Kasumi-1 (cell line): ENCODE data around the gene TNFSF10.

ENCODE experiments used
- DNase-seq, 2 experiments: peaks; one replicate each; lab custom pipeline; 2025; lab: John Stamatoyannopoulos, UW

The TNFSF10 gene

DNA sequence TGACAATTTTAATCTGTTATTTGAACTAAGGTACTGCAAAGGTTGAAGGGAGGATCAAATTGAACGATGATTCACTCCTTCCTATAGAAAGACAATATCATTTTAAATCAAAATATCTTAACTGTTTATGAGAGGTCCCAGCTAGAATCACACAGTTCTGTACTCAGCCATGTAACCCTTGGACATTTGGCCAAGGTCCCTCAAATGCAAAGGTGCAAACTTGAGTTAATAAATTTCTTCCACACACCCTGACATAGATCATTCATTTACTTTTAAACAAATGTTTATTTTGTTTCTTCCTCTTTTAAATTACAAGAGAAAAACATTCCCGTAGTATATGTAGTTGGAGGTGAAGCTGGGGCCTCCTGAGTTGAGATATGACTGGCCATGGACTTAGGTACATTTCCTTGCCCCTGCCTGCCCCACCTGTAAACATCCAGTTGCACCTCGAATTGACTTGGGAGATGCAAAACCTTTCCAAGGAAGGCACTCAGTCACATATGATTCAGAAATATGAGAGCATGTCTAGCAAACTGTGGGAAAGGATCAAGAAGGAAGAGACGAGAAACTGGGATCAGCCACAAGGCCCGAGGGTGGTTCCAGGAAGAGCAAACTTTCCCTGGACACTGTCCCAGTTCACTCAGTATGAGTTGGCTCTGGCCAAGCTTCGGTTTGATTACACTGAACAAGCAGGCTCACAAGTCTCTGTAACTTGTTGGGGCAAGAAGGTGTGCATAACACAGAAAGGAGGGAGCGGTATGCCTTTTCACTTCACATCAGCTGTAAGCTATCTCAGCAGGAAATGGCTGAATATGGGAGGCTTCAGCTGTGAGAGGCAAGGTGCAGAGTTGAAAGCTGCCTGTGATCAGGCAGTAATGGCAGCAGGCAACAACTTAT, 6.7 kb downstream of the TNFSF10 start:
- DNase-seq: no peak

- no peak for DNase-seq
Observed at GRCh38 chr3:172515130-172515918, 7.9 kb downstream of the TNFSF10 start.

DNA sequence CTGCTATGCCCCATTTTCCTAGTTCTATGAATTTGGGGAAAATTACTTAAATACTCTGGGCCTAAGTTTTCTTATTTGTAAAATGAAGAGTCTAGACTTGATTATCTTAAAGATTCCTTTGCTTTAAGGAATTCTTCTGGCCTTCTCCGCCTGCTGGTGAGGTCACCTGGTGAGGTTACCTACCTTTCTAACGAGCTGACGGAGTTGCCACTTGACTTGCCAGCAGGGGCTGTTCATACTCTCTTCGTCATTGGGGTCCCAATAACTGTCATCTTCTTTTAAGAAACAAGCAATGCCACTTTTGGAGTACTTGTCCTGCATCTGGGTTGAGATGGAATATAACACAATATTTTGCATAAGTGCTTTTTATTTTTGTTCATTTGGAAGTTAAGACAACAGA, 8.6 kb downstream of the TNFSF10 start:
- no peak for DNase-seq

DNA sequence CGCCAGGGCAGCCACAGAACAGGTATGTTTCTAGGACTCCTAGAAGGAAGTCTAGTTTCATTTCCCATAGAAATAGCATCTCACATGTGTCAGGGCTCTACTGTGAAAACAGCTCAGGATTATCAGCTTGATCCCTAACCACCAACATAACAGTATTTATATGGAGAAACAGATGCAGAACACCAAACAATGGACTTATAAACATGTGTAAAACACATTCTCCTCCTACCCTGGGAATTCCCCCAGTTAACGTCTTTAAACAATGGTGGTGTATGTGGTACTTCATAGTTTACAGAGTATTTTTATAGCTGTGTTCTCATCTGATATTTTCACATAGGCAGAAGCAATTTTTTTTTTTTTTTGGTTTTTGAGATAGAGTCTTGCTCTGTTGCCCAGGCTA, 9.7 kb downstream of the TNFSF10 start:
- no peak for DNase-seq

DNA sequence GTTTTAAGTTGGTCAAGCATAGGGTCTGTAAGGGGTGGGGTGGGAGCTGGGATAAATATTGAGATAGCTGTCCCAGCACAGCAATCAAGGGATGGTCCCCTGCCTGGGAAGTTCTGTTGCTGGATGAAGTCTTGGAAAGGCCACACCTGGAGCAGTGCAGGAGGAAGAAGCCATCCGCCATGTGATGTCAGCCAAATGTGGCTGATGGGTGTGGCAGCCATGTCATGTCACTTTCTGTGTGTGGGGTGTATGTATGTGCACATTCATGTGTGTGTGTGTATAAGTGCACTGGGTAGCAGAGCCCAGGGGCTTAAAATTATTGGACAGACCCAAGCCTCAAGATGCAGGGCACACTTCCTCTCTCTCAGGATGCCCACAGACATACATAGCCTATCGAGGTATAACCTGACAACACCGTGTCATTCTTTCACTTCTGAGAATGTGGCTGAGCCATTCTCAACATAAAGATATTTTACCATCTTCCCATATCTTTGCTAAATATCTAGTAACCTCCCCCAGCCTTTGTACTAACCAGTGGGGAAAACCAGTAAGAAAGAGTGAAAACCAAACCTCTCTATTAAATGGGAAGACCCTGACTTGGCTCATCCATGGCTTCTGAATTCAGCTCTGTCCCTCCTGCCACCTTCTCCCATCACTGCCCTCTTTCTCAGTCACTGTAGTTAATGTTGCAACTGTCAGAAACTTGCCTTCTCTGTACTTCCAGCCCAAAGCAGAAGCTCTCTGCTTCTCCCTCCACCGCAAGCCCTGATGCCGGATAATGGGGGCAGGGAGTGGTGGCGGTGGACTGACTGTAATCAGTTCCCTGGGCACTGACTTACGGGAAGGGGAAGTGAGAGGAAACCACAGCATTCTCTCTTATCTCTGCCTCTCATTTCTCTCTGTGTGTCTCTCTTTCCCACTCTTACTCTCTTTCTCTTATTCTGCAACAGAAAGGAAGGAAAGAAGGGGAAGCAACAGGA, 11.2 kb downstream of the TNFSF10 start:
- peak; percentile 95 to 97 for DNase-seq

GRCh38 chr3:172506094-172506493, 17.1 kb downstream of the TNFSF10 start:
- no peak for DNase-seq

GRCh38 chr3:172501540-172501939, 21.7 kb downstream of the TNFSF10 start:
- no peak for DNase-seq

DNA sequence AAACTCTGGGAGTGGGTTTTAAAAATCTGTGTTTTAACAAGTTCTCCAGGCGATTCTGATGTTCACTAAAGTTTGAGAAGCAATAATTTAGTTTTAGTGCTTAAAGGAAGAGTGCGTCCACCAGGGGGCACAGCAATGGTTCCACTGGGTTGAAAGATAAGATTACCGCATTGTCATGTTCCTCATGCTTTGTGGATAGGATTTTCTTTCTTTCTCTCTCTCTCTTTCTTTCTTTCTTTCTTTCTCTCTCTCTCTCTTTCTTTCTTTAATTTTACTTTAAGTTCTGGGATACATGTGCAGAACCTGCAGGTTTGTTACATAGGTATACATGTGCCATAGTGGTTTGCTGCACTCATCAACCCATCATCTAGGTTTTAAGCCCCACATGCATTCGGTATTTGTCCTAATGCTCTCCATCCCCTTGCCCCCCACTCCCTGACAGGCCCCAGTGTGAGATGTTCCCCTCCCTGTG, 33.0 kb downstream of the TNFSF10 start:
- peak; percentile 83 to 86 for DNase-seq

DNA sequence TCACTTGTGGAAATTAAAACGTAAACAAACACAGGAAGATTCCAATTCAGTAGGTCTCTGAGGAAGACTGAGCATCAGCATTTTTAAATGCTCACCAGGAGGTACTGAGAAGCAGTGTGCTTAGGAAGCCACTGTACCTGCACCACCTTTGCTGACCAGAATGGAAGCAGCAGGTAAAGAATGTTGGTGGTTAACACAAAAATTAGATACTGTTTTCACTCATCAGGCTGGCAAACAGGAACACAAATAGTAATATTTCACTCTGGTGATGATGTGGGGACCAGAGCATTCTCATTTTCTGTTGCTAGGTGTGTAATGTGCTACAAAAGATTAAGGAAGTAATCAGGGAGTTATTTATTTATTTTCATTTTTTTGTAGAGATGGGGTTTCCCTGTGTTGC, 45.1 kb downstream of the TNFSF10 start:
- no peak for DNase-seq

DNA sequence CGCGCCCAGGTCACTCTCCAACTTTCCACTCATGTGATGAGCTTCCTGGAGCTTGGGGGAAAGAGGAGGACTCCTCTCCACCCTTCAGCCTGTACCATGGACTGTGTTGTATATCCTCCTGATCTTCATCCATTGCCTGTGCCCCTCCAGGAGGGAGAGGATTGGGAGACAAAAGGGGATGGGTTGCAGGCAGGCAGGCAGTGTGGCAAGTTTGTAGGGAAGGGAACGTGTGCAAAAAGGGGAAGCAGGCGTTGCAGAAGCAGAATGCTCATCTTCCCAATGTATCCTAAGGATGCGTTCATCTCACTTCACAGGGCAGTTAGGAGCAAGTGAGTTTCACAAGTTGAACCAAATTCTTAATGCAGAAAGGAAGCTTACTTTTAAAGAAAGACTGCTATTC, 46.9 kb downstream of the TNFSF10 start:
- DNase-seq: peak; percentile 75

- DNase-seq: no peak
Observed at GRCh38 chr3:172475703-172476102, 47.5 kb downstream of the TNFSF10 start.

- DNase-seq: no peak
Observed at GRCh38 chr3:172471903-172472302, 51.3 kb downstream of the TNFSF10 start.

DNA sequence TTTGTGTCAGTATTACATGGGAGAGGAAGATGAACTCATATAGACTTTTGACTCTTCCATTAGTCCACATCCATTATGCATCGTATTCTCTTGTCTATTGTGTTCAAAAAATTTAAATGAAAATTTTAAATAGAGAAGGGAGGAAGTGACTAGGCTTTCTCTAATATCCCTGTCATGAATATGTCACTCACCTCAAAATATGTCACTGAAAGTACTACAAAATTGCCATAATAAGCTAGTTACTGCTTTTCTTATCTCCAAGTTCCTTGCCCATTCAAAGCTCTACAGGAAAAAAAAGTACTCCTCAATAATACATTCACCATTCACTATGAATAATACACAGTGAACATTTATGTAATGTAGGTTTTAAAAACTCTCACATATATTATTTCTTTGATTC, 52.6 kb downstream of the TNFSF10 start:
- DNase-seq: no peak

DNA sequence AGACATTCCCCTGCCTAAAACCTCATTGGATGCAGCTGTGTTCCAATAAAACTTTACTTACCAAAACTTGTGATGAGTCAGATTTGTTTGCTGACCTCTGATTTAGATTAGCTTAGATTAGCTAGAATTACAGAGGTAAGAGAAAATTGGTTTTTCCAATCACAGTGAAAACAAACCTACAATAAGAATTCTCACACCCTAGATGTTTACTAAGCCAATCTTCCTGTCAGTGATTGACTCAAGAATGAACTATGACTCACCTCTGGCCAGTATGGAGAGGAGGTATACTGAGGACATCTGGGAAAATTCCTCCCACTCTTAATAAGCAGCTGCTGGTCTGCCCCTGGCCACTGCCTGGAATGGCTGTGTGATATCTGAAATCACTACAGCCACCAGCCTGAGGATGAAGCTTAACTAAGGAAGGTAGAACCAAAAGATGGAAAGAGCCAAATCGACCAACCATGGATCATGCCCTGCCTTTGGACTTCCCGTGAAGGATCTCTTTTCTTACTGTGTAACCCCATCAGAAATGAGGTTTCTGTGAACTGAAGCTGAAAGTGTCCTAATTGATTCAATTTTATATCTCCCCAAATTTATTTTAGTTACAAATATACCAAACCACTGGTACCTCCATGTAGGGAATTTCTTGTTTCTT, 55.9 kb downstream of the TNFSF10 start:
- no peak for DNase-seq

DNA sequence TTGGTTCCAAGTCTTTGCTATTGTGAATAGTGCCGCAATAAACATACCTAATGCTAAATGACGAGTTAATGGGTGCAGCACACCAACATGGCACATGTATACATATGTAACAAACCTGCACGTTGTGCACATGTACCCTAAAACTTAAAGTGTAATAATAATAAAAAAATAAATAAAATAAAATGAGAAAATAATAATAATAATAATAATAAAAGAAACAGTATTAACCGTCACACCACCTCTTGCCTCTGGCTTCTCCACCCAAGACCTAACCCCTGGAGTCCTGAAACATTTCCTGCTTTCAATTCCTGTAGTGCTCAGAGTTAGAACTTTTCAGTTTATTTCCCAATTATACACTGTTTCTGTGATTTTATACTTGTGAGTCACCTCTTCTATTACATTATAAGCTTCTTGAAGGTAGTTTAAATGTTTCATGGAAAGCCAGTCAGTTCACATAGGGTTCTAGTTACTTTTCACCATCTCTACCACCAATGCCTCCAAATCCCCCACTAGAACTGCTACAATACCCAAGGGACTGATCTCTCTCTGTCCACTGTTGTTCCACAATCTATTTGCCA, 56.6 kb downstream of the TNFSF10 start:
- no peak for DNase-seq

DNA sequence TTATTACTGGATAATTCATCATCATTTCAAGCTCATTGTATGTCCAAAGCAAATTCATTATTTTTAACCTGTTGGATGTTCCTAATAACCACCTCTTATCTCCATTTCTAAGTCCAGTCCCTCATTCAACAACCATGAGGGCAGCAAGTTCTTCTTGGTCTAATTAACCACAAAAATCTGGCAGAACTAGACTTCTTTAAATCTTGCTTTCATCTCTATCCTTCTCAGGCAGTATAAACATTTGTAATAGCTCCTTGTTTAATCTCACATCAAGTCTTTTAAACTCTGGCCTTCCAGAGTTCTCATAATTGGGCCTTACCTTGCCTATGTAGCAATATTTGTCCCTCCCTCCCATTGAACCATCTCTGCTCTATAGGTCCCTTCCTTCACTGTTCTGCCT, 57.9 kb downstream of the TNFSF10 start:
- no peak for DNase-seq

GRCh38 chr3:172464306-172464705, 58.9 kb downstream of the TNFSF10 start:
- DNase-seq: no peak

GRCh38 chr3:172461530-172462138, 61.6 kb downstream of the TNFSF10 start:
- DNase-seq: peak; percentile 62 to 79

- no peak for DNase-seq
Observed at GRCh38 chr3:172456404-172456803, 66.8 kb downstream of the TNFSF10 start.
